ENCODE measurements around the gene ANXA4. TPM values are rescaled to one million over a fixed set of nuclear protein-coding genes. Genes with fewer than 3 reads are reported as not detected.
A peak's percentile ranks its signal among the peaks of the same experiment; 100 is the strongest.
"Not testable (repeated sequence)": the region's sequence is repeated elsewhere in the genome, so short reads cannot be mapped to it uniquely, and the experiment has no call there.

ANXA4 gene
- total RNA-seq, 1 donor from 2014 or later = 2,875 TPM

DNA sequence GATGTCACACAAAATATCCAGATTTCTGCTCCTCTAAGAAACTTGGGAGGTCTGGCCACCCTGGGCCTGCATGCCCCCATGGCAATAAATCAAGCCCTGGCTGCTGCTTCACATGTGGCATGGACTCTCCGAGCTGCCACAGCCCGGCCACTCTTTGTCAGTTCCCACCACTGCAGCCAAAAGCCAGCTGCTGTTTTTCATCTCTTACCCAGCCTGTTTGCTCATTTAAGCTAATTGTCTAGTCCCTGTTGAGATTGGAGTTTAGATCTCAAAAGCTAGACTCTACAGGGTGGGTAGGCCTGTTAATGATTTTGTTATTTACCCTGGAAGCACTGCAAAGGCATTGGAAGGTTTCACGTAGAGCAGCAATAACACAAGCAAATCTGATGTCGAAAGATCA is 20.9 kb upstream of the ANXA4 start:
- DNase-seq (ENCODE audit: low spot score) = no peak

DNA sequence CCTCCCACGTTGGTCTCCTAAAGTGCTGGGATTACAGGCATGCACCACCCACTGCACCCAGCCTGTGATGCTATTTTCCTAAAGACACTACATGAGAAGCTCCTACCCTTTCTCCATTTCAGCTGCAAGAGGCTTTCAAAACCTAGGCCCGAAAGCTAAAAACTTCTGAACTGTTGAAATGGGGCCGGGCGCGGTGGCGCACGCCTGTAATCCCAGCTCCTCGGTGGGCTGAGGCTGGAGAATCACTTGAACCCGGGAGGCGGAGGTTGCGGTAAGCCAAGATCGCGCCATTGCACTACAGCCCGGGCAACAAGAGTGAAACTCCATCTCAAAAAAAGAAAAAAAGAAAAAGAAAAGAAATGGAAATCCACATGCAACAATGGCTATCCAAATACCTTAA is 18.1 kb upstream of the ANXA4 start:
- no peak for DNase-seq (ENCODE audit: low spot score)

DNA sequence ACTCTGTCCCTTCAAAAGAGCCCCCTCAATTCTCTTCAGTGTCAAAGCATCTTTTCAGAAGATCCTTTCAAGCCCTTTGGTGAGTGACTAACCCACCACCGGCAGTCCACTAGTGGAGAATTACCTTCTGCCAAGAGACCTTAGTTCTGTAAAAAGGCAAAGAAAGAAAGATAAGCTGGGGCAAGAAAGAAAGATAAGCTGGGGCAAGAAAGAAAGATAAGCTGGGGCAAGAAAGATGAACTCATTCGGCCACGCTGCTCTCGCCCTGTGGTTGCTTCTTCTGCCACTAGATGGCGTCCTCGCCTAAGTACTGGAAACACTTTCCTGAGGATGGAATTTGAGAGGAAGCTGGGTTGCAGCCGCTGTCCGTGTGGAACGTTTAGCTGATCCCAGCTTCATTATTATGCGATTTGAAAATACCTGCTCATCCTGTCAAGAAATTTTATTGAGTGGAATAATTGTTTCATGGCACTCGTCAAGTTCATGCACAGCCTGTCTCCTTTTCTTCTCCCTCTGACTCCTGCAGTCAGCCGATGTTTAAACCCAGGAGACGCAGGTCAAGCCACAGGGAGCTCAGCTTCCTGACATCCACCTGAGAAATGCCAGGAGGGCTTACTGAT is 17.3 kb upstream of the ANXA4 start:
- peak; percentile 90 for DNase-seq (ENCODE audit: low spot score)

DNA sequence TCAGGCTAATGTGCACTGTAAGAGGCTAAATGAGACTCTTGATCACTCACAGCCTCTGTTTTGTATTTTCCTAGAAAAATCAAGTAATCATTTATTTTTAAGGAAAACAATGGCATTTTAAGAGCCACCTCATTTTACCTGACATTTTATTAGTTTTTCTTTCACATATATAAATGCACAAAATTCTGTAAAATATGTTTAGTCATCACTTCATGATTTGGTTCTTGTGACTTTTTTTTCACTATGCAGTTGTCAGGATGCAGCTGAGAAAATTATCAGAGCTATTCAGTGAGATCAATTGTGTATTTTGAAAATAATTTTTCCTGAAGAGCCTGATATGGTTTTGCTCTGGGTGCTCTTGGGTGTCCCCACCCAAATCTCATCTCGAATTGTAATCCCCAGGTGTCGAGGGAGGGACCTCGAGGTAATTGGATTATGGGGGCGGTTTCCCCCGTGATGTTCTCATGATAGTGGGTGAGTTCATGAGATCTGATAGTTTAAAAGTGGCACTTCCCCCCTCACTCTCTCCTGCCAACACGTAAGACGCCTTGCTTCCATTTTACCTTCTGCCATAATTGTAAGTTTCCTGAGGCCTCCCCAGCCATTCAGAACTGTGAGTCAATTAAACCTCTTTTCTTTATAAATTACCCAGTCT is 16.1 kb upstream of the ANXA4 start:
- no peak for DNase-seq (ENCODE audit: low spot score)

DNA sequence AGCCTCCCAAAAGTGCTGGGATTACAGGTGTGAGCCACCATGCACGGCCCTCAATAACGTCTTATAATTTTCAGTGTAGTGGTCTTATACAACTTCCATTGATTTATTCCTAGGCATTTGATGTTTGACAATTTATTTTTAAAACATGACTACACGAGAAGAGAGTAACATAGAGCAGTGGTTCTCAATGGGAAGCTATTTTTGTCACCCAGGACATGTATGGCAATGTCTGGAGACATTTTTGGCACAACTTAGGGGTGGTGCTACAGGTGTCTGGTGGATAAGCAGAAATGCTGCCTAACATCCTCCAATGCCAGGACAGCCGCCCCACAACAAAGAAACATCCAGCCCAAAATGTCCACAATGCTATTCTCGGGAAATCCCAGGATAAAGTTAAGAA is 12.7 kb upstream of the ANXA4 start:
- no peak for DNase-seq (ENCODE audit: low spot score)

DNA sequence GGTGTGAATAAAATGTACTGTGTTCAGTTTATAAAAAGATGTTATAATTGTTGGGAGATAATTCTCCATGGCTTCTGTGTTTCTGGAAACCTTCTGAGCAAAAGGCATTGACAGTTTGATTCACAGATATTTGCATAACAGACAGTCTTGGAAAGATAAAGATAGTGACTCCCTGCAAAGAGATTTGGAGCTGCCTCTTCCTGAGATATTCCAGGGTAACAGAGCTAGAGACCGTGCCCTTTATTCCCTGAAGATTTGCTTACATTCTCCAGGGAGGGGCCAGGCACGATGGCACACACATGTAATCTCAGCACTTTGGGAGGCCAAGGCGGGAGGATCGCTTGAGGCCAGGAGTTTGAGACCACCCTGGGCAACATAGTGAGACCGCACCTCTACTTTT is 12.2 kb upstream of the ANXA4 start:
- DNase-seq (ENCODE audit: low spot score) = no peak

DNA sequence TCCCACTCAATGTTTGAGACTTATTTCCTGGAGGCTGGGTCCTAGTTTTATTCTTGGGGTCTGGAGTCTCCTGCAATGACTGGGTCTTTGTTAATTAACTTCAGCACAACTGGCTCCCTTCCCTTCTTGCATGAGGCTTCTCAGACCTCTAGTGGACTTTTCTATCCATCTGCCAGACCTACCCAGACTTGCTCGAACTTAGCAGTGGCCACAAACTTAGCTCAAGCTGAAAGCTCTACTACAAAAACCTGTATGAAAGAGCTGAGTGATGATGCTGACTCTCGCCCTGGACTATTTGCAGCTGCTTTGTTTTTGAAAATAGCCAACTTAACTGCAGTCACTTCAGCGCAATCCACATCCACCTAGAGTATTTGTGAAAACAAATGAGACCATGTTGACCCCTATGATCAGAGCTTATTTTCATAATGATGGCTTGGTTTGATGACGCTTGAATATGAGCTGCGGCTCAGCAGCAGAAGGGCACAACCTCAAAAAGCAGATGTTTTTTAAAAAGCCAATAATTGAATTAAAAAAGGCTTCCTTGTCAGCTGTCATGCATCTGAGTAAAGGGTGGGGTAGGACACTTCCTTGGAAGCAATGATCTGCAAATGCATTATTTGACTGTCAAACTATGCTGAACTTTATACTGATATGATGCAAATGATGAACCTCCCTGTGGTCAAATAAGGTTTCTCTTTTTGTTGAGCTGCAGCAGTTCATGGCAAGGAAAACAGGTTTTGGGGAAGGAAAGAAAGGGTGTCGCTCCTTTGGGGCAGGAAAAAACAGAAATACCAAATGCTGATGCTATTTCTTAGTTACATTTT is 10.6 kb upstream of the ANXA4 start:
- no peak for DNase-seq (ENCODE audit: low spot score)

DNA sequence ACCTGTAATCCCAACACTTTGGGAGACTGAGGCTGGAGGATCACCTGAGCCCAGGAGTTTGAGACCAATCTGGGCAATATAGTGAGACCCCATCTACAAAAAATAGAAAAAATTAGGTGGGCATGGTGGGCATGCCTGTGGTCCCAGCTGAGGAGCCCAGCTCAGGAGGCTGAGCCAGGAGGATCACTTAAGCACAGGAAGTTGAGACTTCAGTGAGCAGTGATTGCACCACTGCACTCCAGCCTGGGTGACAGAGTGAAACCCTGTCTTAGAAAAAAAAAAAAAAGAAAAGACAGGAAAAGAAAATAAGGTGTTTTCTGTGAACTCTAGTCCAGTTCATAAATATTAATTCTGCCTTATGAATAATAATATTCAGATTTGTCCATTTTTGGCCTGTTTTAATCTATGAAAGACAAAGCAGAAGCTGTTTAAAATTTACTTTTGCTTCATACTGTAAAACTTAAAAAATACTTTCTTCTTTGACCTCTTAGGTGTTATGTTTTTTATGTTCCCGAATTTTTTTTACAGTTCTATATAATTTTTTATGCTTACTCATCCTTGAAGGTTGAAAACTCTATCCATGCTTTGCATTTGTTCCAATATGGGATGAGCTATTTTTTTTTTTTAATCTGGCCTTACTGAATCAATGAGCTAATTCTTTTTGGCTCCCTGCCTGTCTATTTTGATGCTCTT is 8.4 kb upstream of the ANXA4 start:
- no peak for DNase-seq (ENCODE audit: low spot score)

DNA sequence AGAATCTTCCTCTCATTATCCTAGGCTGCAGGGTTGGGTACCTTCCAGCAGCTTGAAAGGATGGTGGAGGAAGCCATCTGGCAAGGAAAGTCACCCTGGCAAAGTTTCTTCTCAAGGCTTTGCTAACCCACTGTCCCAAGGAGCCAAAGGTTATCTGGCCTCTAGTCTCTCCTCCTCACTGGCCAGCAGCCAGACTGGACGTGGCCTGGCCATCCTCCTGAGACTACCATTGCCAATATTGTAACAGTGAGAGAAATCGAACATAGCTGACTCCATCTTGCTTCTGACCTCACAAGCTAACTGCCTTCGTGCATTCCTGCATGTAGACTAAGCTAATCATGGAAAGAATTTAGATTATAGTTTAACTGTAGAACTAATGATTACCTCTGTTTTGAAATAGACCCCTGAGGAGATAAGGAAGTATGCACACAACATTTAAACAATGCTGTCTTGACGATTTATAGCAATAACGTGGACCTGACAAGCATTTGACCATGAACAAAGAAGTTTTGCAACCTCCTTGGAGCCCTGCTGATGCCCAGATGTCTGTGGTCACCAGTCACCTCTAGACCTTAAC is 7.8 kb upstream of the ANXA4 start:
- peak; percentile 77 for DNase-seq (ENCODE audit: low spot score)

DNA sequence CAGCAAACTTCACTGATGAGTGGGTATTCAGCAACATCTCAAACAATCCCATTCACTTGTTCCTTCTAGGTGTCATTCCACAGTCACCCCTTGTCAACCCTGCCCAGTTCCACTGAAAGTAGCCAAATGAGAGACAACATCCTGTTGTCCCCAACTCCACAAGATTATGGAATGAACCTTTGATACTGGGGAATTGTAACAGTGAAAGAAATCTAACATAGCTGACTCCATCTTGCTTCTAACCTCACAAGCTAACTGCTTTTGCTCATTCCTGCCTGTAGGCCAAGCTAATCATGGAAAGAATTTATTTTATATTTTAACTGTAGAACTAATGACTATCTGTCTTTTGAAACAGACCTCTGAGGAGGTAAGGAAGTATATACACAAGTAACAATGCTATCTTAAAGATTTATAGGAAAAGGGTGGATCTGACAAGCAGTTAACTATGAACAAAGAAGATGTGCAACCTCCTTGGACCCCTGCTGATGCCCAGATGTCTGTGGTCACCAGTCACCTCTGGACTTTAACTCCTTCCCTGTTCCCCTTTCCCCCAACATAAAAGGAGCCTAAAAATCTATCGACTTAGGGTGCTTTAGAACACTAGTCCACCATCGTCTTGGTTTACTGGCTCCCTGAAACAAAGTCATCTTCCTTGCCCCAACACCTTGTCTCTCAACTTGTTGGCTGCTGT is 6.9 kb upstream of the ANXA4 start:
- no peak for DNase-seq (ENCODE audit: low spot score)

DNA sequence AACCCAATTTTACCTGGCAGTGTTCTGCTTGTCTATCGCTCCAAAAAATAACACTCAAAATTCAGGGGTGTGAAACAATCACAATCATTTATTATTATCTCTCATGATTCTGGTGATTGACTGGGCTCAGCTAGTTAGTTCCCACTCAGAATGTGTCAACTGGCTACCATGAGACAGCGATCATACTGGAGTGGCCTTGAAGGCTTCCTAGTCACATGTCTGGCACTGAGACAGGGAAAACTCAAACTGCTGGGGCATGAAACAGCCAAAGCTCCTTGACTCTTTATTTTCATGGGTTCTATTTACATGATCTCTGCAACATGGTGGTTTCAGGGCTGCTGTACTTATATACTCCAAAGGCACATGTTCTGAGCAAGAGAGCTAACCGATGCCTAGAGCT is 6.2 kb upstream of the ANXA4 start:
- DNase-seq (ENCODE audit: low spot score) = peak; percentile 69

DNA sequence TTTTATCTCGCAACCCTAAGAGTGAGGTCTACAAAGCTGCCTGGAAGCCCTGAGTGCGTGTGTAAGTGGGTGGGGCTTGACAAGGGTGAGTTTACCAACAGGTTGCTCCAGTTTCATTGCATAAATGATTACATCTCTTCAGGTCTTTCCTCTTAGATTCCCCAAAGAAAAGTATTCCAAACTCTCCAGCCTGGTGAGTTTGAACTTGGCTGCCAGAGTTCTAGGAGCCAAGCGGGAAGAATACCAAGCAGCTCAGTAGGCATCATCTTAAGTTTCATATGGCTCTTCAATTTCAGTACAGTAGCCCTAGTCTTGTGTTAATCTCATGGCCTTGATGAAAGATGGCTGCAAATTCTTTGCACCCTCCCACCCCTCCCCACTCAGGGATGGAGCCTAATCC is 3.8 kb upstream of the ANXA4 start:
- DNase-seq (ENCODE audit: low spot score) = not testable (repeated sequence)

DNA sequence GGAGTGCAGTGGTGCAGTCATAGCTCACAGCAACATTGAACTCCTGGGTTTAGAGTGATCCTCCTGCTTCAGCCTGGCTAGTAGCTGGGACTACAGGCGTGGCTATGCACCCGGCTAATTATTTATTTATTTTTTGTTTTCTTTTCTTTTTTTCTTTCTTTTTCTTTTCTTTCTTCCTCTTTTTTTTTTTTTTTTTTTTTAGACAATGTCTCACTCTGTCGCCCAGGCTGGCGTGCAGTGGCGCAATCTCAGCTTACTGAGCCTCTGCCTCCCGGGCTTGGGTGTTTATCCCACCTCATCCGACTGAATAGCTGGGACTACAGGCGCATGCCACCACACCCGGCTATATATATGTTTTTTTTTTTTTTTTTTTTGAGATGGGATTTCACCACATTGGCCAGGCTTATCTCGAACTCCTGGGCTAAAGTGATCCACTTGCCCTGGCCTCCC is 1.4 kb upstream of the ANXA4 start:
- DNase-seq (ENCODE audit: low spot score) = no peak

DNA sequence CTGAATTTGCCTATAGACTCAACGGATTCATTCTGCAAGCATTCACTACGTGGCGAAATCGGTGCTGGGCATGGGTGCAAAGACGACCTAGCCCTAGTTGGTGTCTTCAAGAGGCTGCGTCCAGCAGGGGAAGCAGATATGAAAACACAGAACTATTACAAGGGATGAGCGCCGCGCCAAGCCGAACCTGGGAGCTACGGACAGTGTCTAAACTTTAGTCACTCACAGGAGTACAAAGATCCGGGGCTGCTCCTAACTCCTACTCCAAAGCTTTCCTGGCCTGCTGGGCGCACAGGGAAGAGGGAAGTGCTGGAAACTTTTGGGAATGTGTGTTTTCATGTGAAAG is 732 bp upstream of the ANXA4 start:
- DNase-seq (ENCODE audit: low spot score) = peak; percentile 66

DNA sequence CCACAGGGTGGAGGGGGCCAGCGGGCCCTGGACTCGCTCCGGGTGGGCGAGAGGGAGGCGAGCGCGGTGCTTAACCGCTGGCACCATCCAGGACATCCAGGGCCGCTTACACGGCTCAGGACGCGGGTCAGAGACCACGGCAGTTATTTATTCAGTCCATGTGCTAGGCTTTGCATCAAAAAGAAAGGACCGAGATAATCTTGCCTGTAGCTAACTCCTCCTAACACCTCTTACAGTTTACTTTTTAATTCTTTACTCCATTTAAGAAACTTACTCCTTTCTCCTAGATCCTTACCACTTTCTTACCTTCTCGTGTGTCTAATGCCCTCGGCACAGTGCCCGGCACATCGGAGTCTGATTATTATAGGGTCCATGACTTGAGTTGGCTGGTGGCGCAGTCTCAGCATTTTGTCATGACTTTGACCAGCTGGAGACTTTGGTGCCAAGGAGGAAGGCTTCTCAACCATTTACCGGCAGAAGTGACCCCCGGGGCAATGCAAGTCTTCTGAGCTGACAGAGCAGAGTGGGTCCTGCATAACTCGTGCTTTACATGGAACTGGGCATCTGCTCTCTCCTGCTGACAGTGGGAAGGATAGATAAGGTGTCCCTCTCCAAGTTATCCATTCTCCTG is 503 bp downstream of the ANXA4 start:
- no peak for DNase-seq (ENCODE audit: low spot score)

DNA sequence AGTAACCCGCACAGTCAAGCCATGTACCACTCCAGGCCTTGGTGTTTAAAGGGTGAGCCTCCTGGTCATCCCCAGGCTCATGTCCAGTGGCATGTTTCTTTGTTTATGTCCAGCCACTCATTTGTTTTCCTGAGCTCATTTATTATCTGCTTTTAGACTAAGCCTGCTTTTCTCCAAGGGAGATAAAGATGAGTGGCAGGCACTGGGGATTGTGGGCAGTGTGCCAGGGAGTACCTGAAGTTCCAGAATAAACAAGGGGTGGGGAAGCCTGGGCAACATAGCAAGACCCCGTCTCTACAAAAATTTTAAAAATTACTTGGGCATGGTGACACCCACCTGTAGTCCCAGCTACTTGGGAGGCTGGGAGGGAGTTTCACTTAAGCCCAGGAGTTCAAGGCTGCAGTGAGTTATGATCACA is 1.9 kb downstream of the ANXA4 start:
- no peak for DNase-seq (ENCODE audit: low spot score)

DNA sequence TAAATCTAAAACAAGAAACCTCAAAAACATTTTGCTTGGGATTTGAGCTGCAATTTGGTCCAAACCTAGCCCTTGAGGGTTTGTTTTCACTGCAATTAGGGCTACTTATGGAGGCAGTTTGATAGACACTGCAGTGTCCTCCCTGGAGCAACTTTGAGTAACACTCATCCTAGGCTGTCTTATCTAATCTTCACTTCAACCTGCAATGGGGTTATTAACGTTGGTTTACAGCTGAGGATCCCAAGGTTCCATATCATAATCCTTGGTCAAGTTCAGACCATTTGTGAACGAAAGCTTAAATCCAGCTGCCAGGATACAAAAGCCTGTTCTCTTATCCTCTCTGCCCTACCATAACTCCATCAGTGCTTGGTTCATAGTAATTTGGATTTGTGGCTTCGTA is 2.5 kb downstream of the ANXA4 start:
- DNase-seq (ENCODE audit: low spot score) = no peak

DNA sequence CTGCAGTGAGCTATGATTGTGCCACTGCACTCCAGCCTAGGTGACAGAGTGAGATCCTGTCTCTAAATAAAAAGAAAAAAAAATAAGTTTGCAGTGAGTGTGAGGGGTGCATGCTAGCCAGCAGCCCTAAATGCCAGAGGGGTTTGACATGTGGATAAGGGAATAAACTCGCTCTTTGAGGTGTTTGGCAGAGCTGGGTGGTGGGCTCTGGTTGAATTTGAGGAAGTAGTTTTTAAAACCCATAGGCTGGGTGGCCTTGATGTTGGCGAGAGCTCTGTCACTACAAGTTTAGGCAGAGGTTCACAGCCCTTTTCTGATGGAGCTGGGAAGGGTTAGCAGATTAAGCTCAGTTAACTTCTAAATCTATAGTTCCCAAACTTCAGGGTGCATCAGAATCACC is 3.1 kb downstream of the ANXA4 start:
- no peak for DNase-seq (ENCODE audit: low spot score)

DNA sequence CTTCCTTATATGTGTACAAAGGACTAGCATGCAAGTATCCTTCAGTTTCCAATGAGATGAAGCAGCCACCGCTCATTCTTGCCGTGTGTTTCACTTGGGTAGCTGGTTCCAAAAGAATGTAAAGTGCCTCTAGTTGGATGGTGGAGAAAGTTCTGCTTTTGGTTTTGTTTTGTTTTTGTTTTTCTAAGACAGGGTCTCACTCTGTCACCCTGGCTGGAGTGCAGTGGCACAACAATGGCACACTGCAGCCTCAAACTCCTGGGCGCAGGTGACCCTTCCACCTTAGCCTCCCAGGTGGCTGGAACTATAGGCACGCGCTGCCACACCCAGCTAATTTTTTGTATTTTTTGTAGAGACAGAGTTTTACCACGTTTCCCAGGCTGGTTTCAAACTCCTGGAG is 8.3 kb downstream of the ANXA4 start:
- no peak for DNase-seq (ENCODE audit: low spot score)

DNA sequence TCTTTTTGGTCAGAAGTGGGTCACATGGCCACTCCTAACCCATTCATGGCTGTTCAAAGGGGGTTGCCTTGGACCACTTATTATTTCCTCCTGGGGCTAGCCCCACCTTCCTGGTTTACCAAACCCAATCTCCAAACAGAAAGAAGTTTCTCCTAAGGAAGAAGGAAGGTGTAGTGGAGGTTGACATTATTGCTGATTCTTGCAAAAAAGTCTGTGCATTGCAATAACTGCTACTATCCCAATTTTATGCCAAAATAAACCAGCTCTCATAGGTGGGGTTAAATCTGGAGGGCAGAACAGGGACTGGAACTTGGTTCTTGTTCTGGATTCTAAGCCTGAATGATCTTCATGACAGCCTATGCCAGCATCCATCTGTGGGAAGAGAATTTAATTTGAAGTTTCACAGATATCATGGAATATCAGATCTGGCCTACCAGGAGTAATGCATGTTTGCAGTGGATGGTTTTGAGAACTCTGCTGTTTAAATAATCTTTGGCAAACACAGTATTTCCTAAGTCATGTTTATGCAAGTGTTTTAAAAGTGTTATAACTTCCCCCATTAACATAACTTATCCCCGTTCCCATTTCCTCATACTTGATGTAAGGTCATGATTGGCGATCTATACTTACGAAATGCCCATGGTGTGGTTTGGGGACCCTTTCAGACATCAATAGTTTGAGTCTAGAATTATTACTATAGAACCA is 11.9 kb downstream of the ANXA4 start:
- no peak for DNase-seq (ENCODE audit: low spot score)
